Ectodermal cell (in vitro differentiated cells): ENCODE measurements around the gene ATG10.
"Not testable (repeated sequence)": the region's sequence is repeated elsewhere in the genome, so short reads cannot be mapped to it uniquely, and the experiment has no call there.

ENCODE experiments used
- H3K27ac ChIP-seq: 2 replicates; pipeline ENCODE4 v1.7.0; 2013; ENCODE audit warnings: mild to moderate bottlenecking, low read depth, low read length; ENCODE audit not compliant: insufficient read depth, poor library complexity, severe bottlenecking
- H3K27me3 ChIP-seq: 2 replicates; pipeline ENCODE4 v1.7.0; 2013; ENCODE audit warnings: mild to moderate bottlenecking, low read length; ENCODE audit not compliant: insufficient read depth, control insufficient read depth, poor library complexity, severe bottlenecking
- H3K36me3 ChIP-seq: one replicate; pipeline ENCODE4 v1.7.0; 2013; ENCODE audit warnings: low read length; ENCODE audit not compliant: control insufficient read depth, insufficient read depth
- H3K4me1 ChIP-seq: one replicate; pipeline ENCODE4 v1.7.0; 2013; ENCODE audit warnings: low read length; ENCODE audit not compliant: control insufficient read depth, insufficient read depth
- H3K4me3 ChIP-seq: 2 replicates; pipeline ENCODE4 v1.7.0; 2013; ENCODE audit warnings: low read depth, low read length, control low read depth; ENCODE audit not compliant: insufficient read depth
- H3K9me3 ChIP-seq: 2 replicates; pipeline ENCODE4 v1.7.0; 2013; ENCODE audit warnings: mild to moderate bottlenecking, low read length, moderate library complexity; ENCODE audit not compliant: control insufficient read depth
- whole genome bisulfite sequencing, 2 experiments: methylation state at CpG; one replicate each; pipeline ENCODE4 v1.1.7; 2013; ENCODE audit warnings: missing lambda C conversion rate in 2 of 2; 5-methylcytosine and 5-hydroxymethylcytosine counted together

The ATG10 gene

DNA sequence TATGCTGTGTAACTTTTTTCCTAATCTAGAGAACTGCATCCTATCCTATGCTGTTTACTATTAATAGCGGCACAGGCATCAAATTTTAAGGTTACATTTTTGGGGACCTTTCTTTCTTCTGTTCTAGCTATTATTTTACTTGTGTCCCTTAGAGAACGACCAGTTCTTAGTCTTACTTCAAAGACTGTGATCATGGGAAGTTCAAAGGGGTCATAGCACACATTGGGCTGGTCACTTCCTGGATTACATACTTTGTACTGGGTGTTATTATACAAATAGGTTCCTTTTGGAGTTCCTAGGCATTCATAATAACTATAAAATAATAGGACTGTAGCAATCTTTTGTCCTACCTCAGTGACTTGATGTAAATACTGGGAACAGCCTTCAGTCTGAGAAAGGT, 297.5 kb downstream of the ATG10 start:
- 94 to 95% methylated on average over 2 of the region's 2 CpGs for WGBS, 2 experiments
- H3K4me1 ChIP-seq, H3K9me3 ChIP-seq, H3K36me3 ChIP-seq, H3K27me3 ChIP-seq, H3K27ac ChIP-seq, H3K4me3 ChIP-seq: not testable (repeated sequence)

- not testable (repeated sequence) for H3K4me1 ChIP-seq, H3K9me3 ChIP-seq, H3K4me3 ChIP-seq, H3K27me3 ChIP-seq, H3K27ac ChIP-seq
- WGBS, 2 experiments = 75 to 77% methylated on average over 24 of the region's 24 CpGs
- peaks cover 26% of the 10 kb centered on the region for H3K36me3 ChIP-seq
Measured at GRCh38 chr5:82272571-82273356, 300.9 kb downstream of the ATG10 start.

- H3K27me3 ChIP-seq, H3K27ac ChIP-seq, H3K4me3 ChIP-seq, H3K9me3 ChIP-seq, H3K4me1 ChIP-seq: not testable (repeated sequence)
- WGBS, 2 experiments = 99 to 100% methylated on average over 4 of the region's 4 CpGs
- peaks cover 26% of the 10 kb centered on the region for H3K36me3 ChIP-seq
Measured at GRCh38 chr5:82273426-82273825, 301.6 kb downstream of the ATG10 start.

DNA sequence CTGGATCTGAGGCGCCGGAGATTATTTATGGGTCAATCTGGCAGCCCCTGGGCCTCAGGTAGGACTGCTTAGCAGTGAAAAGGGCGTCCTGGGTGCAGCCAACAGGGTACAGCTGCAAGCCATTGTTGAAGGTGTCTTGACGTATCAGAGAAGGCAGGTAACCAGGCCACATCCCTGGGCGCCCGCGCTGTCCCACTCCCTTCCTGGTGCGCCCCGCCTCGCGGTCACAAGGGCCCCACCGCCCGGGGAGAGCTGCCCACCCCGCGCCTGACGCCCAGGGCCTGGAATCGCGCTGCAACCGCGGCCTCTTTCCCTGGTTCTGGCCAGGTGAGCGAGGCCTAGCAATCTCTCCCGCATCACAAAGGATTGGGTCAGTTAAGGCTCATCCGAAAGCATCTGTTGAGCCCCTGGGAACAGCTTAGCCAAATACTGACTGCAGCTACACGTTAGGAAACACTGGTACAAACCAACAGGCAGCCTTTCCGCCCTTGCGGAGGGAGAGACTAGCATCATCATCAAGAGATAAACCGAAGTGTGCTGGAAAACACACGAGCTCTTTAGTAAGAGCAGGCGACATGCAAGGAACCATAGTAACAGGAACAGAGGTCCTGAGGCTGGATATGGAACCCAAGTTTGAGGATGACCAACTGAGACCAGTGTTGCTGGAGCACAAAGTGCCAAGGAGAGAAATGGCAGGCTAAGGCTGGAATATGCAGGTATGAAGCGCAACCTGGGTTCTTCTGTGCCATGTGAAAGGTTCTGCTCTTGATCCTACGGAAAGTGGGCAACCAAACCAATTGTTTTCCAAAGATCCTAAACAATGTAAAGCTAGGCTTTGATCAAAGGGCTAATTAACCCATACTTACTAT, 302.8 kb downstream of the ATG10 start:
- WGBS, 2 experiments = 90 to 91% methylated on average over 31 of the region's 31 CpGs
- Histone ChIP-seq H3K27ac (peak overlapping the region; percentile 36), H3K36me3 (peaks cover 26% of the 10 kb centered on the region), H3K4me3 (no peak overlapping the region), H3K4me1 (peaks cover 11% of the 10 kb centered on the region), H3K9me3 (no peaks in the 10 kb centered on the region), H3K27me3 (no peaks in the 10 kb centered on the region)

- no peak overlapping the region for H3K4me3 ChIP-seq
- no peak overlapping the region for H3K27ac ChIP-seq
- no peaks in the 10 kb centered on the region for H3K9me3 ChIP-seq
- no peaks in the 10 kb centered on the region for H3K27me3 ChIP-seq
- H3K4me1 ChIP-seq = peaks cover 11% of the 10 kb centered on the region
- peaks cover 26% of the 10 kb centered on the region for H3K36me3 ChIP-seq
- WGBS, 2 experiments = 89 to 93% methylated on average over 1 of the region's 1 CpG
Measured at GRCh38 chr5:82275216-82275664, 303.4 kb downstream of the ATG10 start.

DNA sequence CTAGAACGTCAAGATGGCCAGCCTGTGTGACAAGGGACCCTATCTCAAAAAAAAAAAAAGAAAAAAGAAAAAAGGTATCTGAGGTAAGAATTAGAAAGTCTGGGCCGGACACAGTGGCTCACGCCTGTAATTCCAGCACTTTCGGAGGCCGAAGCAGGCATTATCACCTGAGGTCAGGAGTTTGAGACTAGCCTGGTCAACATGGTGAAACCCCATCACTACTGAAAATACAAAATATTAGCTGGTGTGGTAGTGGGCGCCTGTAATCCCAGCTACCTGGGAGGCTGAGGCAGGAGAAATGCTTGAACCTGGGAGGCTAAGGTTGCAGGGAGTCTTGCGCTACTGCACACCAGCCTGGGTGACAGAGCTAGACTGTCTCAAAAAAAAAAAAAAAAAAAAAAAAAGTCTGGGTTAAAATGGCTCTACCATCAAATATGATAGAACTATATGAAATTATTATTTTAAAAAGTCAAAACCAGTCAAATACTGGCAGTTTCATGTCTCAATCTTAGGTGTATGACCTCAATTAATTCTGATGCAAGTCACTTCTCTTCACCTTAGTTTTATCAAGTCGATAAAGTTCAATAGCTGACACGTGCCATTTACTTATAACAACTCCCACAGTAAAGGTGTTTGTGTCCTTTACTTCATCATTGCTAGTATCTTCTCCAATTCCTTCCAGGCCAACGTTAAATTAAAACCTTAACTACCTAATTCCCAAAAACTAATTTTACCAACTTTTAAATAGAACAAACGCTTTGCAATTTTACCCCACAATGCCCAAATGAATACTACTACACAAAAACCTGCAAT, 305.2 kb downstream of the ATG10 start:
- peaks cover 11% of the 10 kb centered on the region for H3K4me1 ChIP-seq
- no peak overlapping the region for H3K27ac ChIP-seq
- 71 to 74% methylated on average over 11 of the region's 11 CpGs for WGBS, 2 experiments

GRCh38 chr5:82277613-82277986, 305.8 kb downstream of the ATG10 start:
- Histone ChIP-seq H3K27ac (no peak overlapping the region), H3K9me3 (no peaks in the 10 kb centered on the region), H3K36me3 (peaks cover 26% of the 10 kb centered on the region), H3K4me3 (peak overlapping the region; percentile 93), H3K4me1 (peaks cover 11% of the 10 kb centered on the region), H3K27me3 (no peaks in the 10 kb centered on the region)
- 1 to 2% methylated on average over 15 of the region's 15 CpGs for WGBS, 2 experiments

More for the DNA sequence above, 305.2 kb downstream of the ATG10 start:
- no peaks in the 10 kb centered on the region for H3K9me3 ChIP-seq
- peaks cover 26% of the 10 kb centered on the region for H3K36me3 ChIP-seq
- H3K27me3 ChIP-seq = no peaks in the 10 kb centered on the region
- peak overlapping the region; percentile 93 for H3K4me3 ChIP-seq

DNA sequence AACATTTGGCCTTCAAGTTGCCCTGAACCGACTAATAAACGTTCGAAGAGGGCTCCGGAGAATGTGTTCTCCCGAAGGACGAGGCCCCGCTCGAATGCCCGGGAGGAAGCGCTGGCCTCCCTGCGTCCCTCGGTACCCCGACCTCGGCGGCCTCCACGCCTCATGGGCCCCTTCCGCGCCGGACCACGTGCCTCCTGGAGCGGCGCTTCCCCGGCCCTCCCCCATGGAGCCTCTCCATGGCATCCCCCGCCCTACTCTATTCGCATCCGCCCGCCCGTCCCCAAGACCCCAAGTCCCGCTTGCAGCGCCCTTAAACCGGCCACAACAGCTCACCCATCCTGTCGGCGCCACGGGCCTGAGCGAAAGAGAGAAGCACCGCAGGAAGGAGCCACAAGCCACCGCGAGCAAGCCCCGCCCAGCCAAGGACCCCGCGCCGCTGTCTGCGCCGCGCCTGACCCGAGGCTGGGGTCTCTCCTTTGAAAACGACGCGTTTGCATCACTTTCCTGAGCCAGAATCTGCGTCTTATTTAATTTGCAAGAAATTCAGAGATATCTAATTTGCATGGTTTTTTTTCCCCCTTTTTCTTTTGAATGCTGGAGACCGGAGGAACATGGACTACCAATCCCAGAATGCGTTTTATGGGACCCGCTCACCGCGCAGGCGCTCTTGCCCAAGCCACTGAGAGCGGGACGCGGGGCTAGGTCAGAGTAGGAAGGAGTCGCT, 306.3 kb downstream of the ATG10 start, which contains the start of gene RPS23:
TSS of gene RPS23 (minus strand) at position 368 of the 724 bp plus-strand sequence. CDS start at position 337, 31 bp downstream.
- 0 to 1% methylated on average over 60 of the region's 60 CpGs for WGBS, 2 experiments
- peaks cover 11% of the 10 kb centered on the region for H3K4me1 ChIP-seq
- H3K9me3 ChIP-seq = no peaks in the 10 kb centered on the region
- no peaks in the 10 kb centered on the region for H3K27me3 ChIP-seq
- H3K4me3 ChIP-seq = peak within 1 kb of the TSS; percentile 93
- H3K27ac ChIP-seq = peak within 1 kb of the TSS; percentile 80
- peaks cover 26% of the 10 kb centered on the region for H3K36me3 ChIP-seq

GRCh38 chr5:82278711-82279370, 307.0 kb downstream of the ATG10 start:
- Histone ChIP-seq H3K27ac (no peak overlapping the region), H3K27me3 (no peaks in the 10 kb centered on the region), H3K36me3 (peaks cover 26% of the 10 kb centered on the region), H3K4me1 (peaks cover 11% of the 10 kb centered on the region), H3K4me3 (peak overlapping the region; percentile 93), H3K9me3 (no peaks in the 10 kb centered on the region)
- 74 to 75% methylated on average over 17 to 18 of the region's 19 CpGs for WGBS, 2 experiments
